HG03520 (cell line): ENCODE measurements around the gene KRTAP9-1.
"Not testable (repeated sequence)": the region's sequence is repeated elsewhere in the genome, so short reads cannot be mapped to it uniquely, and the experiment has no call there.

Experiments
- ATAC-seq: cut with Tn5 transposase; IDR thresholded peaks from one replicate; pipeline ENCODE4 v1.9.1; 2021; ENCODE audit warnings: mild to moderate bottlenecking, moderate library complexity; ENCODE audit not compliant: unreplicated experiment

KRTAP9-1 gene

GRCh38 chr17:41189837-41190318 is at the start of gene KRTAP9-1:
KRTAP9-1 (plus strand) TSS chr17:41189887; CDS start chr17:41189887, 0 bp downstream.
- ATAC-seq, result not testable (repeated sequence)

GRCh38 chr17:41140360-41141131 is 49.1 kb upstream of the KRTAP9-1 start, which contains the start of gene KRTAP4-6:
KRTAP4-6 (minus strand) TSS chr17:41140544; CDS start chr17:41140487, 57 bp downstream.
- ATAC-seq, result no peak

GRCh38 chr17:41141361-41141760 is 48.3 kb upstream of the KRTAP9-1 start:
- no peak for ATAC-seq

GRCh38 chr17:41144846-41145245 is 44.8 kb upstream of the KRTAP9-1 start:
- no peak for ATAC-seq

DNA sequence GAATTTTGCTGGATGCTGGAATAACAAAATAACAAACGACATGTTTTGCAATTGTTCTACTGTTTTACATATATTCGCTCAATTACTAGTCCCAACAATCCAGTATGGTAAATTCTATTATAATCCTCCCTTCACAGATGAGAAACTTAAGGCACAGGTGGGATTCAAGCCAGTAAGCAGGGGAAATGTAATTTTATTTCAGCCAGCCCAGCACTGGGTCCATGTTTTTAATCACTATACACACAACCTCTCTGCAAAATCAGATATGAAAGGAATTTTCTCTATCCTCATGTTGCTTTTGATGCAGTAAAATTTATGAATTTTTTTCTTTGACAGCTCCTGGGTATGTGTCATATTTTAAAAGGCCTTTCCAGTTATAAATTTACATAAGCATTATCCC is 44.4 kb upstream of the KRTAP9-1 start:
- ATAC-seq, result no peak

DNA sequence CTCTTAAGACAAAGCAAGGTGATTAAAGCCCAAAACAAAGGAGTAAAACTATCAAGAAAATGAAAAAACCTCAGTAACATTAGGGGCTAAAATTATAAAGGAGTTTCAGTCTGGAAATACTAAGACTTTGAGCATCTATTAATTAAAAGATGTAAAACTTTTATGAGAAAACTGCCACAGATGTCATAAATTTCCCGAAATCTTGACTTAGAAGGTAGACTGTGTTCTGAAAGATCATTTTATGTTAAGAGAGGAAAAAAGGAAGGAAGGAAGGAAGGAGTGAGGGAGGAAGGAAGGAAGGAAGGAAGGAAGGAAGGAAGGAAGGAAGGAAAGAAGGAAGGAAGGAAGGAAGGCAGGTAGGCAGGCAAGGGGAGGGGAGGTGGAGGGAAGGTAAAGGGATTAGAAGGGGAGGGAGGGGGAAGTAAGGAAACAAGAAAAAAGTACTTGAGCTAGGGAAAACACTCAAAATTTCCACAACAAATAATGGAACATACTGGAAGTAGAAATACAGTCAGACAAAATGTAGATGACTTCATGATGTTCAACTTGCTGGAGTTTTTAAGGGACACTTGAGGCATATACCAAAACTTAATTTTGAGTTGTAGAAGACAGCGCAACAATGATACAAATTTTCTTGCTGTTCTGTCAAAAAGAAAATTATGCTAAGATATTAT is 42.0 kb upstream of the KRTAP9-1 start:
- ATAC-seq, result no peak

GRCh38 chr17:41148971-41149651 is 40.6 kb upstream of the KRTAP9-1 start:
- not testable (repeated sequence) for ATAC-seq

DNA sequence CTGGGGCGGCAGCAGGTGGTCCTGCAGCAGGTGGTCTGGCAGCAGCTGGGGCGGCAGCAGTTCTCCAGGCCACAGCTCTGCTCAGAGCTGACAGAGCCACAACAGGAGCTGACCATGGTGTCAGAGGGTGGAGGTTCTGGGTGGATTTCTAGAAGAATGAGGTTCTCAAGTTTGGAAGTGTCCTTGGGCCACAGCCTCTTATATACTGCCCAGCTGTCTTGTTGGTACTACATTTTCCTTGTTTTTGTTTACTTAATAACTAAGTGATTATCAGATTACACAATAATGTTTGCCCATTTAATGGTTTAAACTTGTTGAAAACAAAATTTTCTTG is 40.1 kb upstream of the KRTAP9-1 start, which contains the start of gene KRTAP4-5:
Gene KRTAP4-5, minus strand, starts transcription at position 174 of the 334 bp plus-strand sequence. Its CDS starts 58 bp downstream, at position 116.
- no peak for ATAC-seq

GRCh38 chr17:41150026-41150425 is 39.7 kb upstream of the KRTAP9-1 start:
- ATAC-seq, result no peak

GRCh38 chr17:41151525-41151924 is 38.2 kb upstream of the KRTAP9-1 start:
- ATAC-seq, result no peak

GRCh38 chr17:41153856-41154255 is 35.8 kb upstream of the KRTAP9-1 start:
- no peak for ATAC-seq

DNA sequence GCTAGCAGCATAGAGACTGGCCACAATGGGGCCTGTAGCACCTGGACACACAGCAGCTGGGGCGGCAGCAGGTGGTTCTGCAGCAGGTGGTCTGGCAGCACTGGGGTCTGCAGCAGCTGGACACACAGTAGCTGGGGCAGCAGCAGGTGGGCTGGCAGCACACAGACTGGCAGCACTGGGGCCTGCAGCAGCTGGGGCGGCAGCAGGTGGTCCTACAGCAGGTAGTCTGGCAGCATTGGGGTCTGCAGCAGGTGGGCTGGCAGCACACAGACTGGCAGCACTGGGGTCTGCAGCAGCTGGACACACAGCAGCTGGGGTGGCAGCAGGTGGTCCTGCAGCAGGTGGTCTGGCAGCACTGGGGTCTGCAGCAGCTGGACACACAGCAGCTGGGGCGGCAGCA is 29.5 kb upstream of the KRTAP9-1 start:
- ATAC-seq, result not testable (repeated sequence)

DNA sequence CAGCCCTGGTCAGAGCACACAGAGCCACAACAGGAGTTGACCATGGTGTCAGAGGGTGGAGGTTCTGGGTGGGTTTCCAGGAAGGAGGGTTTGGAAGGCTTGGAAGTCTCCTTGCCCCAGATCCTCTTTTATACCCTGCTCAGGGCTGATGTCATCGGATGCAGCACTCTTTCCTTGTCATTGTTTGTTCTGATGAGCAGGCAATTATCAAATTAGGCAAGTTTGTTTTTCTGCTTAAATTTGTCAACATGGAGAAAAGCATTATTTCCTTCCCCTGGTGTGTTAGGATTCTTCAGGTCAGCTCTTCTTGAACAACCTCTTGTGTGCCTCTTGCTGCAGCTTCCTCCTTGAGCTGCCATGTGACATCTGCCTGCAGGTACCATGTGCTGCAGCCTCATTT is 29.0 kb upstream of the KRTAP9-1 start, which contains the start of gene KRTAP4-4:
Gene KRTAP4-4, minus strand, starts transcription at position 101 of the 400 bp plus-strand sequence. Its CDS starts 57 bp downstream, at position 44.
- no peak for ATAC-seq

DNA sequence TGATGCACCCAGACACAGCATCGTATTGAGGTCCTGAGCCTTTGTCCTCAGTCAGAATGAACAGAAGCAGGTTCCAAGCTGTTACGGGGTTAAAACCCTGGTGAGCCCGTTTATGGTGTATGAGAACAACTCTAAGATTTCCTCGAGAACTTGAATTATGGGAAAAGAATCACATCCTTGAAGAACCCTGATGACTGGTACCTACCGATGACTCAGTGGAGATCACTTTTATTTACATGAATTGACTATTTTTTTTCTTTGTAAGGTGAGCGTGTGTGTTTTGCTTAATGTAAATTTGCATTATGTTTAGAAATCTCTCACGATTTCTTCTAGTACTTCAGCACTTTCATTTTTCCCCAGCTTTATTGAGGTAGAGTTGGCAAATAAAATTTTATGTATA is 25.9 kb upstream of the KRTAP9-1 start:
- no peak for ATAC-seq

GRCh38 chr17:41167561-41167960 is 22.1 kb upstream of the KRTAP9-1 start:
- ATAC-seq, result no peak

DNA sequence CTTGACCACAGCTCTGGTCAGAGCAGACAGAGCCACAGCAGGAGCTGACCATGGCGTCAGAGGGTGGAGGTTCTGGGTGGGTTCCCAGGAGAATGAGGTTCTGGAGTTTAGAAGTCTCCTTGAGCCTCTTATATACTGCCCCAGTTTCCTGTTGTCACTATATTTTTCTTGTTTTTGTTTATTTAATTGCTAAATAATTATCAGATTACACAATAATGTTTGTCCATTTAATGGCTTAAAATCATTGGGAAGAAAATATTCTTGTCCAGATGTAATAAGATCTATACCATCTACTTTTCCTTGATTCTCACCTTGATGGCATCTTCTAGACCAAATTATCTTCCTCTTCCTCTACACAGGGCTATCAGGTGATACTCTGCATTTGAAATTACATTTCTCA is 21.6 kb upstream of the KRTAP9-1 start, which contains the start of gene KRTAP4-3:
Gene KRTAP4-3, minus strand, starts transcription at position 101 of the 400 bp plus-strand sequence. Its CDS starts 49 bp downstream, at position 52.
- no peak for ATAC-seq

DNA sequence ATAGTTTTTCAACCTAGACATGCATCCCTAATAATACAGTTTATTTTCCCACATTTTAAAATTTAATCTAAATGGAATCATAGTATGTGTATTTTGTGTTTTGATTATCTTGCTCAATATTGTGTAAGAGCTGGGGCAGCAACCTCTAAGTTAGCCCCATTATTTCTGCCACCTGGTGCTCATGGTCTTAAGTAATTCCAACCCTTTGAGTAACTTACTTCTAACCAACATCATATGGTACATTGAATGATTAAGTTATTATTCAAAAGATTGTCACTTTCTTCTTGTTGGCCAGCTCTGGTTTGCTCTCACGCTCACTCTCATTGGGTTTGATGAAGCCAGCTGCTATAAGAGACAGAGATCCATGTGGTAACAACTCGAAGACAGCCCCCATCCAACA is 17.8 kb upstream of the KRTAP9-1 start:
- no peak for ATAC-seq

DNA sequence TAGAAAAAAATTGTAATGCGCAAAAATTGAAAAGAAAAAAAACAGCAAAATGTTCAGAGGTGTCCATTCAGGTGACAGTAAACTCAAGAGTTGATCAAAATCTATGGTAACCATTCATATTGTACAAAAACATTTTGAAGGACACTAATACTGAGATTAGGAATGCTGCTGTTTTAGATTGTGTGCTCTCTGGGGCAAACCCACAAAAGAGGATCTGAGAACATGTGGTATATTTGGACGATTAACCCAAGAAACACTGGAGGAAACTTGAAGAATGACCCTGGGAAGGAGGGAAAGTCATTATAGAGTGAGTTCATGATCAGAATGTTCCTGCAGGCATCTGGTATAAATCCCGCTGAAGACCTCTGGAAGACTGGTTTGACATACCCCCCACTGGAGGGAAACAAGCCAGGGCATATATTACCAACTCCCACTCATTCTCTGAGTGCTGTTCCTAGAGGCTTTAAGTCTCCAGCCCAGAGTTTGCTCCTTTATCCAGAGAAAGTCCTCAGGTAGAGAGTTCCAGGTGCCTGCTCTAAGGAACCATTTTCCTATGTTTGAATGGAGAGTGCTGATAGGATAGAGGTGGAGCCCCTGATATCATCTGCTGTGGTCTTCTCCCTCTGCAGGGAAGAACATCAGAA is 12.8 kb upstream of the KRTAP9-1 start:
- no peak for ATAC-seq

DNA sequence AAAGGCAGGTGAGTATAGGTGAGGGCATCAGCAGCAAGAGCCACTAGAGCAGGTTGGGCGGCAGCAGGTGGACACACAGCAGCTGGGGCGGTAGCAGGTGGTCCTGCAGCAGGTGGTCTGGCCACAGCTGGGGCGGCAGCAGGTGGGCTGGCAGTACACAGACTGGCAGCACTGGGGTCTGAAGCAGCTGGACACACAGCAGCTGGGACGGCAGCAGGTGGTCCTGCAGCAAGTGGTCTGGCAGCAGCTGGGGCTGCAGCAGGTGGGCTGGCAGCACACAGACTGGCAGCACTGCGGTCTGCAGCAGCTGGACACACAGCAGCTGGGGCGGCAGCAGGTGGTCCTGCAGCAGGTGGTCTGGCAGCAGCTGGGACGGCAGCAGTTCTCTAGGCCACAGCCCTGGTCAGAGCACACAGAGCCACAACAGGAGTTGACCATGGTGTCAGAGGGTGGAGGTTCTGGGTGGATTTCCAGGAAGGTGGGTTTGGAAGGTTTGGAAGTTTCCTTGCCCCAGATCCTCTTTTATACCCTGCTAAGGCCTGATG is 11.9 kb upstream of the KRTAP9-1 start, which contains the start of gene KRTAP4-2:
Gene KRTAP4-2, minus strand, starts transcription at position 495 of the 545 bp plus-strand sequence. Its CDS starts 57 bp downstream, at position 438.
- no peak for ATAC-seq

DNA sequence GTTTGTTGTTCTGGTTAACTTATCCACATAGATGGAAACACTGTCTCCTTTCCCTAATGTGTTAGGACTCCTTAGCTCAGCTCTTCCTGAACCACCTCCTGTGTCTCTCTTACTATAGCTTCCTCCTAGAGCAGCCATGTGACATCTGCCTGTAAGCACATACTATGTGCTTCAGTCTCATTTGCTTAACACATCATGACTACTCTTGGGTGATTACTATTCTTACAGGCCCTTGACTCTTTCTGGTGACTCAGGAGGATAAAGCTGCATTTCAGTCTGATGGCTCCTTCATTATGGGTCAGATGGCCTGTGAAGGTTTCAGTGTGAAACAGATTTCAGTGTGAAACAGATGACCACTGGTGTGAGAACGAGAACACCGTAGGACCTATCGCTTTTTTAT is 11.3 kb upstream of the KRTAP9-1 start:
- no peak for ATAC-seq
